ENCODE measurements around the gene BEND6. TPM values are rescaled to one million over a fixed set of nuclear protein-coding genes. Genes with fewer than 3 reads are reported as not detected.

BEND6 gene
- total and polyA plus RNA-seq, 2 donors (not counting 3 experiments of a cell fraction or from before 2014, with no cell fraction given) = 0.15 to 0.66 TPM

DNA sequence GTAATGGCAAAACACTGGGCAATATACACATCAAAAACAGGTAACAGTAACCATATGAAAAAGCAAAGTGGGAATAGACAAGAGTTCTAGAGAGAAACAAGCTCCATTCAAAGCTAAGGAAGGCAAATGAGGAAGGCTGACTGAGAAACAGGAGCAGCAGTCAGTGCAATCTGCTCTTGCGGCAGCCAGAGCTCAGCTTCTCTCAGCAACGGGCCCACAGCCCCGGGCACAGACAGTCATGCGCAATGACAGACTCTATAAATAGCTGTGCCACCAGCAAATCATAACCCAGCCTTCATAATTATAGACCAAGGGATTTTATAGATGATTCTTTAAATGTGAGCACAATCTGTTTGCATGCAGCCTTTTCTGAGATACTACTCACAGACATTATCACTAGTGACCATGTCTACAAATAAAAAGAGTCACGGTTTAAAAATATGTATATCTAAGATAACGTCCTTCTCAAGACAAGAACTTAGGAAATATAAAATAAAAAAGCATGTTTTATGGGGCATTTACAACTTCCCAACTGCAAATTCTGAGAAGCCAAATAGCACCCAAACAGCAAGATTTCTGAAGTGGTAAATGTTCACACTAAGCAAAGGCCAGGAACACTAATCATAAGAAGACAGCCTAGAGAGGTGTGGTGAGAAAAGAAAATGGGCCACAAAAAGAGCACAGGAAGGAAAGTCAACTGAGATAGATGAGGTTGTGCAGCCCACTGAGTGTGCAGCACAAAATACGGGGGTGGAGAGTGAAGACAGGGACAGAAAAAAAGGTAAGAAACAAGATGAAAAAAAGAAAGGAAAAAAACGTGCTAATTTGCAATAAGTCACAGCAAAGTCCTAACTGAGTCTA lies 39.9 kb upstream of the BEND6 start:
- POLR2A ChIA-PET = no interaction called here
- FAIRE-seq = no peak
- CTCF ChIA-PET = interaction anchor here (0.6 to 1.1 kb wide), 3 partner anchors 11 to 236 kb away, joined by 3 to 9 read pairs (median 3); no protein-coding TSS in a partner anchor
- intact Hi-C loops (cut with micrococcal nuclease) (no loop called here), dilution Hi-C loops (cut with MboI; ENCODE audit: extremely low pct_ligation_motif_present, low sequenced_read_pairs) (no loop called here)
- no peak for DNase-seq (ENCODE audit: low read depth, low spot score)
- no peaks in the 10 kb centered on the region for H3K9me3 ChIP-seq (replicated peaks; ENCODE audit: control insufficient read depth, insufficient read depth, low read length)
- no peaks in the 10 kb centered on the region for H3K79me2 ChIP-seq (ENCODE audit: control insufficient read depth, insufficient read depth, low read length)
- no peaks in the 10 kb centered on the region for H3K36me3 ChIP-seq (ENCODE audit: control insufficient read depth in 2 of 2, extremely low read depth in 1 of 2, insufficient read depth in 2 of 2, low read length in 2 of 2)
- H3K27ac ChIP-seq (ENCODE audit: insufficient read depth, low read depth, low read length) = no peak overlapping the region
- H3K4me2 ChIP-seq (ENCODE audit: insufficient read depth, low read length) = no peak overlapping the region
- no peak overlapping the region for H3K9ac ChIP-seq (replicated peaks; ENCODE audit: extremely low read depth, insufficient read depth, low read length)
- no peaks in the 10 kb centered on the region for H4K20me1 ChIP-seq (replicated peaks; ENCODE audit: control insufficient read depth, extremely low read depth, insufficient read depth, low read length)
- TF ChIP-seq MYC (IDR thresholded peaks at IDR 0.05; ENCODE audit: low read depth, low read length) (no peak), FOS (IDR thresholded peaks at IDR 0.05; ENCODE audit: borderline replicate concordance, insufficient read depth, low read length) (no peak)
- no peaks in the 10 kb centered on the region for H3K4me1 ChIP-seq (ENCODE audit: control insufficient read depth, extremely low read depth, insufficient read depth, low read length)
- no TSS peak for BruUV-seq (replicated peaks)
- H3K9me1 ChIP-seq (replicated peaks; ENCODE audit: control insufficient read depth, extremely low read depth, insufficient read depth, low read length) = no peaks in the 10 kb centered on the region
- no peaks in the 10 kb centered on the region for H3K27me3 ChIP-seq (ENCODE audit: control insufficient read depth in 2 of 2, insufficient read depth in 2 of 2, low read length in 2 of 2)
- no peak overlapping the region for H2AFZ ChIP-seq (ENCODE audit: low read depth, low read length)
- no peak overlapping the region for H3K4me3 ChIP-seq (replicated peaks in 1 of 3; ENCODE audit: insufficient read depth in 1 of 3, low read depth in 1 of 3, low read length in 3 of 3)

DNA sequence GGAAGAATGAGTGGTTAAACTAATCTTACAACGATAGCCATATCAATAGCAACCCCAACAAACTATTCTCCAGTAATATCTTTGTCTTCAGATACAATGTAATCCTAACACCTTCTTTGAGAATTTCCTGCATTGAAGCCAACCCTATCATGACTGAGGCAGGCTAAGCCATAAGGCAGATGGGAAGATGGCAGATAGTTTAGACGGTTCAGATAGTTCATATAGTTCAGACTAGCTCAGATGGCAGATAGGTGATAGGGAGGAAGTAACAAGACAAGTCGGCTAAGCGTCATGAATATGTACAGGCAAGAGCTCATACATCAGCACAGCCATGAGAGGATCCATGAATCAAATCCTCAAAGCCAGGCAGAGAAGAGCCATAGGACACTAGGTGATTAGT lies 39.1 kb upstream of the BEND6 start:
- POLR2A ChIA-PET = no interaction called here
- BruUV-seq (replicated peaks) = no TSS peak
- Histone ChIP-seq H3K4me3 (replicated peaks in 1 of 3; ENCODE audit: insufficient read depth in 1 of 3, low read depth in 1 of 3, low read length in 3 of 3) (no peak overlapping the region), H3K9me3 (replicated peaks; ENCODE audit: control insufficient read depth, insufficient read depth, low read length) (no peaks in the 10 kb centered on the region), H3K9ac (replicated peaks; ENCODE audit: extremely low read depth, insufficient read depth, low read length) (no peak overlapping the region), H3K27ac (ENCODE audit: insufficient read depth, low read depth, low read length) (no peak overlapping the region), H4K20me1 (replicated peaks; ENCODE audit: control insufficient read depth, extremely low read depth, insufficient read depth, low read length) (no peaks in the 10 kb centered on the region), H3K79me2 (ENCODE audit: control insufficient read depth, insufficient read depth, low read length) (no peaks in the 10 kb centered on the region), H3K27me3 (ENCODE audit: control insufficient read depth in 2 of 2, insufficient read depth in 2 of 2, low read length in 2 of 2) (no peaks in the 10 kb centered on the region), H3K36me3 (ENCODE audit: control insufficient read depth in 2 of 2, extremely low read depth in 1 of 2, insufficient read depth in 2 of 2, low read length in 2 of 2) (no peaks in the 10 kb centered on the region), H3K4me2 (ENCODE audit: insufficient read depth, low read length) (no peak overlapping the region), H2AFZ (ENCODE audit: low read depth, low read length) (no peak overlapping the region), H3K4me1 (ENCODE audit: control insufficient read depth, extremely low read depth, insufficient read depth, low read length) (no peaks in the 10 kb centered on the region), H3K9me1 (replicated peaks; ENCODE audit: control insufficient read depth, extremely low read depth, insufficient read depth, low read length) (no peaks in the 10 kb centered on the region)
- FAIRE-seq (no peak), DNase-seq (ENCODE audit: low read depth, low spot score) (no peak)
- CTCF ChIA-PET = interaction anchor here (2.0 kb wide), 1 partner anchor 11 kb away, joined by 10 read pairs; no protein-coding TSS in a partner anchor
- TF ChIP-seq MYC (IDR thresholded peaks at IDR 0.05; ENCODE audit: low read depth, low read length) = no peak
- TF ChIP-seq JUN (IDR thresholded peaks at IDR 0.05; ENCODE audit: borderline replicate concordance, insufficient read depth, insufficient read length, low read depth) = no peak
- TF ChIP-seq EZH2 (IDR thresholded peaks at IDR 0.05; ENCODE audit: borderline replicate concordance, low read depth, low read length, severe bottlenecking) = no peak
- TF ChIP-seq POLR2A (IDR thresholded peaks at IDR 0.05; ENCODE audit: low read depth, low read length) = no peak
- no peak for TF ChIP-seq FOS (IDR thresholded peaks at IDR 0.05; ENCODE audit: borderline replicate concordance, insufficient read depth, low read length)
- TF ChIP-seq, protein P1, sequence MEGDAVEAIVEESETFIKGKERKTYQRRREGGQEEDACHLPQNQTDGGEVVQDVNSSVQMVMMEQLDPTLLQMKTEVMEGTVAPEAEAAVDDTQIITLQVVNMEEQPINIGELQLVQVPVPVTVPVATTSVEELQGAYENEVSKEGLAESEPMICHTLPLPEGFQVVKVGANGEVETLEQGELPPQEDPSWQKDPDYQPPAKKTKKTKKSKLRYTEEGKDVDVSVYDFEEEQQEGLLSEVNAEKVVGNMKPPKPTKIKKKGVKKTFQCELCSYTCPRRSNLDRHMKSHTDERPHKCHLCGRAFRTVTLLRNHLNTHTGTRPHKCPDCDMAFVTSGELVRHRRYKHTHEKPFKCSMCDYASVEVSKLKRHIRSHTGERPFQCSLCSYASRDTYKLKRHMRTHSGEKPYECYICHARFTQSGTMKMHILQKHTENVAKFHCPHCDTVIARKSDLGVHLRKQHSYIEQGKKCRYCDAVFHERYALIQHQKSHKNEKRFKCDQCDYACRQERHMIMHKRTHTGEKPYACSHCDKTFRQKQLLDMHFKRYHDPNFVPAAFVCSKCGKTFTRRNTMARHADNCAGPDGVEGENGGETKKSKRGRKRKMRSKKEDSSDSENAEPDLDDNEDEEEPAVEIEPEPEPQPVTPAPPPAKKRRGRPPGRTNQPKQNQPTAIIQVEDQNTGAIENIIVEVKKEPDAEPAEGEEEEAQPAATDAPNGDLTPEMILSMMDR (IDR thresholded peaks at IDR 0.05; ENCODE audit: extremely low read depth in 1 of 2, insufficient read depth in 1 of 2, low read depth in 1 of 2, low read length in 2 of 2) = no peak
- no peak for TF ChIP-seq GATA2 (IDR thresholded peaks at IDR 0.05; ENCODE audit: insufficient read depth, insufficient read length, low read depth, low read length)
- TF ChIP-seq, protein P2, sequence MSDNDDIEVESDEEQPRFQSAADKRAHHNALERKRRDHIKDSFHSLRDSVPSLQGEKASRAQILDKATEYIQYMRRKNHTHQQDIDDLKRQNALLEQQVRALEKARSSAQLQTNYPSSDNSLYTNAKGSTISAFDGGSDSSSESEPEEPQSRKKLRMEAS (IDR thresholded peaks at IDR 0.05; ENCODE audit: insufficient read depth, insufficient read length) = no peak
- no peak for TF ChIP-seq POLR2AphosphoS5 (IDR thresholded peaks at IDR 0.05; ENCODE audit: insufficient read depth, low read depth, low read length)
- dilution Hi-C loops (cut with MboI; ENCODE audit: extremely low pct_ligation_motif_present, low sequenced_read_pairs) = no loop called here
- intact Hi-C loops (cut with micrococcal nuclease) = no loop called here

All from endothelial cell of umbilical vein (primary cell).